A673 (cell line): ENCODE measurements around the gene FCMR.

Experiments used
- EZH2 ChIP-seq: fragments of 200-600 bp; sonication (generic); IDR thresholded peaks from 2 replicates; pipeline ENCODE4 v1.6.1; 2017; ENCODE audit warnings: borderline replicate concordance, low read depth, mild to moderate bottlenecking, mixed read lengths, antibody characterized with exemption, low read length; ENCODE audit not compliant: poor library complexity, severe bottlenecking
- TF ChIP-seq, protein P1 (sequence below): fragments of 300-800, 200-600 bp; sonication (generic); conservative IDR thresholded peaks from 2 replicates; pipeline ENCODE4 v1.5.1; 2017; ENCODE audit warnings: low read depth, mild to moderate bottlenecking, antibody characterized with exemption, low read length, moderate library complexity, mixed read lengths

DNA sequence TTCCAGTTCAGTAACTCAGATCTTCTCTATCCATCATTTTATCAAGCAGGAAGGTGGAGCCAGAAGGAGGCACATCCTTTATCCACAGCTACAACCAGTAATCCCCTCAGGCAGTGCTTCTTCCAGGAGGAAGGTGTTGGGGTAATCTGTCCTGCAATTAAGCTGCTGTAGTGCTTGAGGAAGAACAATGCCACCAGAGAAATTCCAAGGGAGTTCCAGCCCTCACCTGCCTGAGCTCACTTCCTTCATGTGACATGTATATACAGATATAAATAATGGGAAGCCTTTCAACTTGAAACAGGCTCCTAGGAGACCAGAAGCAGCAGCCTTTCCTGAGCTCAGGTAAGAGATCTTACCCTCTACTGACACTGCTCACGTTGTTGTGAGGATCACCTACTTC lies 58.5 kb downstream of the FCMR start:
- TF ChIP-seq, protein P1, sequence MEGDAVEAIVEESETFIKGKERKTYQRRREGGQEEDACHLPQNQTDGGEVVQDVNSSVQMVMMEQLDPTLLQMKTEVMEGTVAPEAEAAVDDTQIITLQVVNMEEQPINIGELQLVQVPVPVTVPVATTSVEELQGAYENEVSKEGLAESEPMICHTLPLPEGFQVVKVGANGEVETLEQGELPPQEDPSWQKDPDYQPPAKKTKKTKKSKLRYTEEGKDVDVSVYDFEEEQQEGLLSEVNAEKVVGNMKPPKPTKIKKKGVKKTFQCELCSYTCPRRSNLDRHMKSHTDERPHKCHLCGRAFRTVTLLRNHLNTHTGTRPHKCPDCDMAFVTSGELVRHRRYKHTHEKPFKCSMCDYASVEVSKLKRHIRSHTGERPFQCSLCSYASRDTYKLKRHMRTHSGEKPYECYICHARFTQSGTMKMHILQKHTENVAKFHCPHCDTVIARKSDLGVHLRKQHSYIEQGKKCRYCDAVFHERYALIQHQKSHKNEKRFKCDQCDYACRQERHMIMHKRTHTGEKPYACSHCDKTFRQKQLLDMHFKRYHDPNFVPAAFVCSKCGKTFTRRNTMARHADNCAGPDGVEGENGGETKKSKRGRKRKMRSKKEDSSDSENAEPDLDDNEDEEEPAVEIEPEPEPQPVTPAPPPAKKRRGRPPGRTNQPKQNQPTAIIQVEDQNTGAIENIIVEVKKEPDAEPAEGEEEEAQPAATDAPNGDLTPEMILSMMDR, result no peak
- TF ChIP-seq EZH2, result no peak
